Measurements from ENCODE around the gene PTPRJ.

GRCh38 chr11:48085688-48086087 lies 105.3 kb downstream of the PTPRJ start:
- TF ChIP-seq, protein P1, sequence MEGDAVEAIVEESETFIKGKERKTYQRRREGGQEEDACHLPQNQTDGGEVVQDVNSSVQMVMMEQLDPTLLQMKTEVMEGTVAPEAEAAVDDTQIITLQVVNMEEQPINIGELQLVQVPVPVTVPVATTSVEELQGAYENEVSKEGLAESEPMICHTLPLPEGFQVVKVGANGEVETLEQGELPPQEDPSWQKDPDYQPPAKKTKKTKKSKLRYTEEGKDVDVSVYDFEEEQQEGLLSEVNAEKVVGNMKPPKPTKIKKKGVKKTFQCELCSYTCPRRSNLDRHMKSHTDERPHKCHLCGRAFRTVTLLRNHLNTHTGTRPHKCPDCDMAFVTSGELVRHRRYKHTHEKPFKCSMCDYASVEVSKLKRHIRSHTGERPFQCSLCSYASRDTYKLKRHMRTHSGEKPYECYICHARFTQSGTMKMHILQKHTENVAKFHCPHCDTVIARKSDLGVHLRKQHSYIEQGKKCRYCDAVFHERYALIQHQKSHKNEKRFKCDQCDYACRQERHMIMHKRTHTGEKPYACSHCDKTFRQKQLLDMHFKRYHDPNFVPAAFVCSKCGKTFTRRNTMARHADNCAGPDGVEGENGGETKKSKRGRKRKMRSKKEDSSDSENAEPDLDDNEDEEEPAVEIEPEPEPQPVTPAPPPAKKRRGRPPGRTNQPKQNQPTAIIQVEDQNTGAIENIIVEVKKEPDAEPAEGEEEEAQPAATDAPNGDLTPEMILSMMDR (IDR thresholded peaks at IDR 0.05; ENCODE audit: poor library complexity, severe bottlenecking): no peak
- TF ChIP-seq EZH2 (IDR thresholded peaks at IDR 0.05; ENCODE audit: borderline replicate concordance, insufficient read depth, low read length, poor library complexity, severe bottlenecking) (no peak), SMC3 (conservative IDR thresholded peaks at IDR 0.05; ENCODE audit: poor library complexity) (no peak), POLR2AphosphoS5 (IDR thresholded peaks at IDR 0.05) (no peak), RAD21 (conservative IDR thresholded peaks at IDR 0.05) (no peak), MXI1 (conservative IDR thresholded peaks at IDR 0.05; ENCODE audit: poor library complexity, severe bottlenecking) (no peak)
